Measurements from ENCODE around the gene GALNT18.

- TF ChIP-seq, protein P1, sequence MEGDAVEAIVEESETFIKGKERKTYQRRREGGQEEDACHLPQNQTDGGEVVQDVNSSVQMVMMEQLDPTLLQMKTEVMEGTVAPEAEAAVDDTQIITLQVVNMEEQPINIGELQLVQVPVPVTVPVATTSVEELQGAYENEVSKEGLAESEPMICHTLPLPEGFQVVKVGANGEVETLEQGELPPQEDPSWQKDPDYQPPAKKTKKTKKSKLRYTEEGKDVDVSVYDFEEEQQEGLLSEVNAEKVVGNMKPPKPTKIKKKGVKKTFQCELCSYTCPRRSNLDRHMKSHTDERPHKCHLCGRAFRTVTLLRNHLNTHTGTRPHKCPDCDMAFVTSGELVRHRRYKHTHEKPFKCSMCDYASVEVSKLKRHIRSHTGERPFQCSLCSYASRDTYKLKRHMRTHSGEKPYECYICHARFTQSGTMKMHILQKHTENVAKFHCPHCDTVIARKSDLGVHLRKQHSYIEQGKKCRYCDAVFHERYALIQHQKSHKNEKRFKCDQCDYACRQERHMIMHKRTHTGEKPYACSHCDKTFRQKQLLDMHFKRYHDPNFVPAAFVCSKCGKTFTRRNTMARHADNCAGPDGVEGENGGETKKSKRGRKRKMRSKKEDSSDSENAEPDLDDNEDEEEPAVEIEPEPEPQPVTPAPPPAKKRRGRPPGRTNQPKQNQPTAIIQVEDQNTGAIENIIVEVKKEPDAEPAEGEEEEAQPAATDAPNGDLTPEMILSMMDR (conservative IDR thresholded peaks at IDR 0.05; ENCODE audit: low read length), result no peak
- no peak for TF ChIP-seq EZH2phosphoT487 (IDR thresholded peaks at IDR 0.05; ENCODE audit: borderline replicate concordance, low read depth, low read length)
These were observed 7.6 kb upstream of the GALNT18 start for GRCh38 chr11:11629368-11629767.

Data from OCI-LY7 (cell line).